Measurements from ENCODE around the gene ZNF99. TPM values are rescaled to one million over a fixed set of nuclear protein-coding genes. Genes with fewer than 3 reads are reported as not detected.
"Not testable (repeated sequence)": the region's sequence is repeated elsewhere in the genome, so short reads cannot be mapped to it uniquely, and the experiment has no call there.

The ZNF99 gene
- total and polyA plus RNA-seq, 2 of the 8 experiments (the other 6 are each of a cell fraction or from before 2014, with no cell fraction given): not detected

DNA sequence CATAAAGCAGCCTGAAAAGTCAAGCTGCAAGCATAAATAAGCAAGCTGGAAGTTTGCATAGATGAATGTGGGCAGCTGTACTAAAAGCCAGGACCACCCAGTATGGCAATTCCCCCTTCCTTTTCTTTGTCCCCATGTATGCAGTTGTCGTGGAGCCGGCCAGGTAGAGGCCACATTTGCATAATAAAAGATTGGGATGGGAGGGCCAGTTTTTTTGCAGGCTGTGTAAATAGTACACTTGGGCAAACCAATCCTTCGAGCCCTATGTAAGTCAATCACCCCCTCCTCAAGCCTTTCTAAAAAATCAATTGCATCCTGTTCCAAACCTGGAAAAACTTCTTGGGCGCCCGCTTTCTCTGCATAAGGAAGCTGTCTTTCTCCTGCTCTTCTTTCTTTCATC, 13.1 kb upstream of the ZNF99 start:
- H3K14ac ChIP-seq (ENCODE audit: insufficient read length): no peak overlapping the region
- H4K5ac ChIP-seq (ENCODE audit: insufficient read length, low read depth, low read length): no peak overlapping the region
- H2AK5ac ChIP-seq (ENCODE audit: low read depth, low read length): no peak overlapping the region
- H2BK20ac ChIP-seq (ENCODE audit: low read length): no peak overlapping the region
- no peak overlapping the region for H4K8ac ChIP-seq (ENCODE audit: extremely low read depth, insufficient read depth, low read length)
- H3K23ac ChIP-seq (ENCODE audit: insufficient read length): no peak overlapping the region
- no peak overlapping the region for H2BK15ac ChIP-seq (ENCODE audit: low read length)
- no peaks in the 10 kb centered on the region for H3K23me2 ChIP-seq (ENCODE audit: low read depth, low read length)
- H2BK5ac ChIP-seq (ENCODE audit: low read depth, low read length): no peak overlapping the region
- H3K4me1 ChIP-seq (replicated peaks in 1 of 4; ENCODE audit: control insufficient read depth in 3 of 4, insufficient read depth in 4 of 4, low read length in 3 of 4): no peaks in the 10 kb centered on the region
- FAIRE-seq: no peak
- H3K4me3 ChIP-seq (ENCODE audit: extremely low read depth in 1 of 4, insufficient read depth in 2 of 4, low read depth in 3 of 4, low read length in 4 of 4): no peak overlapping the region
- POLR2A ChIA-PET (ENCODE audit: partially characterized antibody): no interaction called here
- H3K9ac ChIP-seq (replicated peaks in 1 of 4; ENCODE audit: extremely low read depth in 1 of 4, low read depth in 3 of 4, low read length in 3 of 4): no peak overlapping the region
- no peak for TF ChIP-seq KDM1A (IDR thresholded peaks at IDR 0.05; ENCODE audit: borderline replicate concordance, low read length)
- H3K4ac ChIP-seq (replicated peaks; ENCODE audit: insufficient read length, low read depth, low read length): no peak overlapping the region
- no peak overlapping the region for H2BK120ac ChIP-seq (replicated peaks; ENCODE audit: low read depth, low read length)
- no peak for DNase-seq (ENCODE audit: low read depth in 1 of 2, low spot score in 2 of 2)
- WGBS, 2 experiments (ENCODE audit: extremely low coverage in 1 of 2, insufficient coverage in 1 of 2, insufficient read length in 1 of 2, insufficient replicate concordance in 2 of 2, low coverage in 1 of 2, low lambda C conversion rate in 2 of 2, missing lambda C conversion rate in 1 of 2): 77% methylated on average over 5 of the region's 5 CpGs; no CpG with 5 or more reads in 1 of the 2 experiments
- CTCF ChIA-PET (ENCODE audit: partially characterized antibody): no interaction called here
- H3K18ac ChIP-seq (ENCODE audit: extremely low read depth, low read length): no peak overlapping the region
- H3K9me3 ChIP-seq (ENCODE audit: insufficient read depth in 2 of 2, low read depth in 1 of 2, low read length in 1 of 2): peaks cover 35 to 69% of the 10 kb centered on the region in 2 experiments
- H4K91ac ChIP-seq (replicated peaks; ENCODE audit: insufficient read length, low read length): no peak overlapping the region
- no peak overlapping the region for H3K4me2 ChIP-seq (ENCODE audit: insufficient read depth in 1 of 2, low read depth in 2 of 2, low read length in 2 of 2)
- no peak overlapping the region for H3K27ac ChIP-seq (ENCODE audit: low read depth, low read length)
- no peaks in the 10 kb centered on the region for H3K79me1 ChIP-seq (ENCODE audit: low read depth, low read length)
- H4K20me1 ChIP-seq (replicated peaks in 1 of 2; ENCODE audit: control insufficient read depth in 1 of 2, insufficient read depth in 2 of 2, low read length in 2 of 2): no peaks in the 10 kb centered on the region
- H3K79me2 ChIP-seq (ENCODE audit: control insufficient read depth in 1 of 2, insufficient read depth in 2 of 2, low read length in 2 of 2): no peaks in the 10 kb centered on the region
- H3K36me3 ChIP-seq (ENCODE audit: control insufficient read depth in 2 of 4, insufficient read depth in 4 of 4, low read length in 3 of 4): no peaks in the 10 kb centered on the region
- no peaks in the 10 kb centered on the region for H3K27me3 ChIP-seq (replicated peaks in 1 of 4; ENCODE audit: control insufficient read depth in 3 of 4, extremely low read depth in 1 of 4, insufficient read depth in 3 of 4, low read length in 3 of 4)
- no peak overlapping the region for H3K56ac ChIP-seq (replicated peaks; ENCODE audit: insufficient read length, low read depth, low read length)
- H2BK12ac ChIP-seq (ENCODE audit: low read depth, low read length): no peak overlapping the region
- no peak overlapping the region for H2AFZ ChIP-seq (ENCODE audit: low read length)

DNA sequence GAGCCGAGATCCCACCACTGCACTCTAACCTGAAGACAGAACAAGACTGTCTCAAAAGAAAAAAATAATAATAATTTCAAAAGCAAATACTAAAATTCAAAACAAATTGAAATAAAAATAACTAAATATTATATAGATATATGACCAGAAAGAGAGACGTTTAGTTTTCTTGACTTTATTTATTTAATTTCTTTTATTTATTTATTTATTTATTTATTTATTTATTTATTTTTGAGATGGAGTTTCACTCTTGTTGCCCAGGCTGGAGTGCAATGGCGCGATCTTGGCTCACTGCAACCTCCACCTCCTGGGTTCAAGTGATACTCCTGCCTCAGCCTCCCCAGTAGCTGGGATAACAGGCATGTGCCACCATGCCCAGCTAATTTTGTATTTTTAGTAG, 8.9 kb upstream of the ZNF99 start:
- H2BK12ac ChIP-seq (ENCODE audit: low read depth, low read length); H3K79me1 ChIP-seq (ENCODE audit: low read depth, low read length); H2BK5ac ChIP-seq (ENCODE audit: low read depth, low read length); H3K18ac ChIP-seq (ENCODE audit: extremely low read depth, low read length); H3K23ac ChIP-seq (ENCODE audit: insufficient read length); H3K9ac ChIP-seq (replicated peaks in 1 of 4; ENCODE audit: extremely low read depth in 1 of 4, low read depth in 3 of 4, low read length in 3 of 4); H4K20me1 ChIP-seq (replicated peaks in 1 of 2; ENCODE audit: control insufficient read depth in 1 of 2, insufficient read depth in 2 of 2, low read length in 2 of 2); H3K4me2 ChIP-seq (ENCODE audit: insufficient read depth in 1 of 2, low read depth in 2 of 2, low read length in 2 of 2); H3K23me2 ChIP-seq (ENCODE audit: low read depth, low read length); H3K4me1 ChIP-seq (replicated peaks in 1 of 4; ENCODE audit: control insufficient read depth in 3 of 4, insufficient read depth in 4 of 4, low read length in 3 of 4); H2BK120ac ChIP-seq (replicated peaks; ENCODE audit: low read depth, low read length); H2AK5ac ChIP-seq (ENCODE audit: low read depth, low read length); H3K56ac ChIP-seq (replicated peaks; ENCODE audit: insufficient read length, low read depth, low read length); H2BK15ac ChIP-seq (ENCODE audit: low read length); H3K79me2 ChIP-seq (ENCODE audit: control insufficient read depth in 1 of 2, insufficient read depth in 2 of 2, low read length in 2 of 2); H3K36me3 ChIP-seq (ENCODE audit: control insufficient read depth in 2 of 4, insufficient read depth in 4 of 4, low read length in 3 of 4); FAIRE-seq; H2AFZ ChIP-seq (ENCODE audit: low read length); H3K27ac ChIP-seq (ENCODE audit: low read depth, low read length); CTCF ChIA-PET (ENCODE audit: partially characterized antibody); H3K4ac ChIP-seq (replicated peaks; ENCODE audit: insufficient read length, low read depth, low read length); H4K5ac ChIP-seq (ENCODE audit: insufficient read length, low read depth, low read length); DNase-seq (ENCODE audit: low read depth in 1 of 2, low spot score in 2 of 2); H3K4me3 ChIP-seq (ENCODE audit: extremely low read depth in 1 of 4, insufficient read depth in 2 of 4, low read depth in 3 of 4, low read length in 4 of 4); H3K14ac ChIP-seq (ENCODE audit: insufficient read length); H3K27me3 ChIP-seq (replicated peaks in 1 of 4; ENCODE audit: control insufficient read depth in 3 of 4, extremely low read depth in 1 of 4, insufficient read depth in 3 of 4, low read length in 3 of 4); H4K8ac ChIP-seq (ENCODE audit: extremely low read depth, insufficient read depth, low read length); H2BK20ac ChIP-seq (ENCODE audit: low read length); POLR2A ChIA-PET (ENCODE audit: partially characterized antibody); H4K91ac ChIP-seq (replicated peaks; ENCODE audit: insufficient read length, low read length): not testable (repeated sequence)
- H3K9me3 ChIP-seq (ENCODE audit: insufficient read depth in 2 of 2, low read depth in 1 of 2, low read length in 1 of 2): peaks cover 22 to 54% of the 10 kb centered on the region in 2 experiments
- WGBS, 2 experiments (ENCODE audit: extremely low coverage in 1 of 2, insufficient coverage in 1 of 2, insufficient read length in 1 of 2, insufficient replicate concordance in 2 of 2, low coverage in 1 of 2, low lambda C conversion rate in 2 of 2, missing lambda C conversion rate in 1 of 2): 80% methylated on average over 4 of the region's 4 CpGs; no CpG with 5 or more reads in 1 of the 2 experiments

Measured in H1 (cell line).